HG03520 (cell line): ENCODE measurements around the gene CD36.
"Not testable (repeated sequence)": the region's sequence is repeated elsewhere in the genome, so short reads cannot be mapped to it uniquely, and the experiment has no call there.

ENCODE experiments used
- ATAC-seq: cut with Tn5 transposase; IDR thresholded peaks from one replicate; pipeline ENCODE4 v1.9.1; 2021; ENCODE audit warnings: mild to moderate bottlenecking, moderate library complexity; ENCODE audit not compliant: unreplicated experiment

Gene CD36

GRCh38 chr7:80649011-80649410, 10.6 kb downstream of the CD36 start:
- no peak for ATAC-seq

- no peak for ATAC-seq
These were observed 11.6 kb downstream of the CD36 start for GRCh38 chr7:80650030-80650429.

DNA sequence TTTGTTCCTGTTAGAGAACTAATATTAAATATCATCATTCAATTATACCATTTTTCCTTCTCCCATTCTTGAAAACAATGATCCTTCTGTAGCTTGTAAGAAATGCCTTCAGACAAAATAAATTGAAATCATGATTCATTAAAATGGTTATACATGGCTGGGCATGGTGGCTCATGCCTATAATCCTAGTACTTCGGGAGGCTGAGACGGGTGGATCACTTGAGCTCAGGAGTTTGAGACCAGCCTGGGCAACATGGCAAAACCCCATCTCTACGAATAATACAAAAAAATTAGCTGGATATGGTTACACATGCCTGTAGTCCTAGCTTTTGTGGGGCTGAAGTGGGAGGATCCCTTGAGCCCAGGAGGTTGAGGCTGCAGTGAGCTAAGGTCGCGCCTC, 13.0 kb downstream of the CD36 start:
- ATAC-seq, result no peak

DNA sequence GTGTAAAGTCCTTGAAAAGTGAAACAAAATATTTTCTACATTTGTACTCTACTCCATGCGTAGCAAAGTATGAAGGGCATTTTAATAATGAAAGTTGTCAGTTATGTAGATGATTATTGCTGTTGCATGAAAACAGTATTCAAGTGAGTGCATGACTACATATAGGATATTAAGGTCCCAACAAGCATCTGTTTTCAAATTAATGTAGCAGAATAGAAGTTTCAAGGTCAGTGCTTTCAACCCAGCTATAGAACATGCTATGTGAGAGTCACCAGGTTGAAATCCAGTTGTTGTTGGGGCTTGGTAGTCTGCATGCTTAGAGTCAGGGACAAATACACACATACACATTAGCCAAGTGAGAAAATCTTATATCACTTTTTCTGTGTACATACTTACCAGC, 14.8 kb downstream of the CD36 start:
- no peak for ATAC-seq

DNA sequence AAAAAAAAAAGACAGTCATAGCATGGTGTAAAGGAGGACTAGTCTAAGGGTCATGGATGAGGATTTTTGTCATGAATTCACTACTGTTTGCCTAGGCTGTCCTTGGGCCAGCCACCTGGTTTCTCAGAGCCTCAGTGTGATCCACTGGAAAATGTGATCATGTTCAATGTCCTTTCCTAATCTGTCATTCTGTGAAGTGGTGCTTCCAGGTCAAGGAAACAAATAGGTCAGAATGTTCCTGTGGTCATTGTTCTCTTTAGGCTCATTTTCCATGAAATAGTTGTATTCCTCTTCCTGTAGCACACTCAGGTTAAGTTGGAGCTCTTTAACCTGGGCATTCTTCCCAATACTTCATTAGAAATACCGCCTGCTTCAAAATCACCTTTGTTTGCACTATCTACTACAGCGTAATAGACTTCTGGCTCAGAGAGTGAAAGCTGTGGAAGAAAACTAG, 16.5 kb downstream of the CD36 start:
- no peak for ATAC-seq

- ATAC-seq, result no peak
These were observed 17.6 kb downstream of the CD36 start for GRCh38 chr7:80656029-80656428.

DNA sequence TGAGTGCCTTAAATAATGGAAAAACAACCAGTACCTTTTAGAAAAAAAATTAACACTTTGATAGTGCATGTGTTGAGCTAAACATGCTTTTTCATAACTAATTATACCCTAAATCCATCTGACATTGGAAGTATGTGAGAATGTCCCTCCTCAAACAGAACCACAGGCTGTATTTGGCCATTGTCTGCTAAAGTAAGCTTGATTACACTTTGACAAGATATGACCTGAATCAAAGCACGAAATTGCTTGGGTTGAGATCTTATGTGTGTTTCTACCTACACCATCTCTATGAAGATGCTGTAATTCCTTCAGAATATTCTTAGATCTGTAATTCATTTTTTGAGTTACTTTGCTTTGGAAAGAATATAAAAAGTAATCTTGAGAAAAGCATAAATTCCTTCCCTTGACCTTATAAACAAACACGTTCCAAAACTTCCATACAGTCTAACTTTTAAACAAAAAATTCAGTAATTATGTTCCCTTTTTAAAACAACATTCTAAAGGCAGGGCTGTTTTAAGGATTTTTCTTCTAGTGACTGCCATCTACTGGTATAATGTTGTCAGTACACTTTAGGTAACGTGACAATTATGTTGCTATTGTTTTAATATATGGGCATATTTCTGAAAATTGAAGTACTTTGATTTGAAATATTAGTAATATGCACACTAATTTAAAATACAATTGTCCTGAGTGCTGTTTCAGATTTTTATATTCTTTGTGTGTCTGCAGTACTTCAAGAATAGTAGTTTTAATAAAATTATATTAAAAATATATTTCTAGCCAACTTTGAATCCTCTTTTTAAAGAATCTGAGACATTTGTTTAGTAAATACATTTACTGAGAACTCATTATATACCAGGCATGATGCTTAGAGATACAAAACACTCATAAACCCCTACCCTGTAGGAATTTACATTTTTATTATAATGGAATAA, 20.9 kb downstream of the CD36 start:
- no peak for ATAC-seq

DNA sequence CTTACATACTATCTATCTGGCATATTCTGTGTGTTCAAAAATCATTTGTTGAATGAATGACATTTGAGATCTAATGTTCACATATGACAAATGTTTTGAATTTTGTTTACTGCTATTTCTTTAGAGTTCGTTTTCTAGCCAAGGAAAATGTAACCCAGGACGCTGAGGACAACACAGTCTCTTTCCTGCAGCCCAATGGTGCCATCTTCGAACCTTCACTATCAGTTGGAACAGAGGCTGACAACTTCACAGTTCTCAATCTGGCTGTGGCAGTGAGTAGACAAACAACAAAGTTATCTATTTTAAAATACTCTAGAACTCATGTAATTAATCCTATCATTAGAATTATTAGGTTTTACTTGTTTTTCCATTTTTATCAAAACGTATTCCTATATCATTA, 22.5 kb downstream of the CD36 start:
- ATAC-seq, result no peak

DNA sequence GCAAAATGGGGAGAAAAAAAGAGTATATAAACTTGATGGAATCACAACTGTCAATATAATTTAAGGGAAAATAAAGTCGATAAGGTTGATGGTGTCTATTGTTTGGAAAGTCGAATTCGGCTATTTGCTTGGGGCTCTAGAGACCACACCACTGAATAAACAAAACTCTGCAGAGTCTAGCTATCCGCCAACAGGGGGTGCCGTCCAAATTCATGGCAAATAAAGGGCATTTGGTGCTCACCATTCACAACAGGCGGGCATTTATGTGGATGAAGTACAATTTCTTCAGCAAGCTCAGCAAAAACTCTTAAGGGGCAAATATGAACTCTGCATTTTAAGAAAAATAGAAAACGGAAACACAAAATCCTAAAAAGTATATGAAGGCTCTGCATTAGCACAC, 23.3 kb downstream of the CD36 start:
- no peak for ATAC-seq

DNA sequence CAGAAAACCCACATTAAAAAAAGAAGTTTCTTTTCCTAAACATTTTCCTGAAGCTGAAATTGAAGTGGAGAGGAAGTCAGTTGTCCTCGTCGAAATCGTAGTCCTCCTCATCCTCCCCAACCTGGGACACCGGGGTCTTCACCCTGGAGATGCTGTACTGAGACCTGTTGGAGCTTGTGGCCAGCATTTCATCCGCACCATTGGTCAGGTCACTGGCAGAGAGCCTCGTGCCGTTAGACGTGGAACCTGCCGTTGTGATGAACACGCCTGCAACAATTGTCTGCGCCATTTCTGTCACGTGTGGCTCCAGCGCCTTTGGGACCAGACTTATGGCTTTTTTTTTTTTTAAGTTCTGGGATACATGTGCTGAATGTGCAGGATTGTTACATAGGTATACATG, 23.8 kb downstream of the CD36 start:
- ATAC-seq, result no peak

DNA sequence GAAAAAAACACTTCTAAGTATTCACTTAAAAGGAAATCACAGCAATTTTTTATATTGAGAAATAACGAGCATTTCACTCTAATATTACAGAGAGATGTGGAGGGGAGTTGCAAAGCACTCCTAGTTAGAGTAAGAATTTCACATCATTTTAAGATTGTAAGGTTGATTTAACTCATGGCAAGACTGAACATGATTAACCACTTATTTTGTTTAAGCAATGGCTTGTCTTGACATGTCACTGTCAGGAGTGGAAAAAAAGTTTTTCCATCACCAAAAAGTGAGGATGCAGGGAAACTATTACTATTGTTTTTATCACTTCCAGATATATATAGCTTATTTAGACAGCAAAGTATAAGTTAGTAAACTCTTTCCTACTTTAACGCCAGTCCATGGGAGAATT, 27.1 kb downstream of the CD36 start:
- ATAC-seq, result no peak

DNA sequence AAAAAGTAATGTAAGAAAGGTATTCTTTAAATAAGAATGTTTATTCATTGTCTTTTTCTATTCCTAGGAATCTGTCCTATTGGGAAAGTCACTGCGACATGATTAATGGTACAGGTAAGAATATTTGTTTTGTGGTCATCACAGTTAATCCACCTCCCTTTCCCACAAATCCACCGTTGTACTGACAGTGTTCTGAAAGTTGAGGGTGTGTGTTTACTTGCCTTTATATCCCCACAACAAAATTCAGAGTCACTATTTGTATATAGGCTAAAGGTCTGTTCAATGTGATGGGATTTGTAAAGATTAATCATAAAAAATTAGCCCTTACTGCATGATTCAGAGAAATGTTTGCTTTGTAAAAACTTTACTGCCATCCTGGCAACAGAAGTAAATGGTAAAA, 27.9 kb downstream of the CD36 start:
- no peak for ATAC-seq

GRCh38 chr7:80669367-80669766, 30.9 kb downstream of the CD36 start:
- not testable (repeated sequence) for ATAC-seq

DNA sequence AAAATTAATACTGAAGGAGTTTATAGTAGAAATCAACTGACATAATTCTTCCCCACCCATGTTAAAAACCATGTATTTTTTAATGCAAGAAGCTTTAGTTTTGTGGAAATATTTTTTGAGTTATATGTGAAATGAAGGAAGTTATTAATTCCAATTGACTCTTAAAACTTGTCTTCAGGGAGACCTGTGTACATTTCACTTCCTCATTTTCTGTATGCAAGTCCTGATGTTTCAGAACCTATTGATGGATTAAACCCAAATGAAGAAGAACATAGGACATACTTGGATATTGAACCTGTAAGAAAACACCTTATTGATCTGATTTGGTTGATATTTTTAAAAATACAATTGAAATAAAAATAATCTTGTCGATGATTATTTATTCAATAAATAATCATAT, 33.3 kb downstream of the CD36 start:
- ATAC-seq, result no peak

- ATAC-seq, result no peak
These were observed 36.6 kb downstream of the CD36 start for GRCh38 chr7:80675090-80675489.

- no peak for ATAC-seq
These were observed 38.0 kb downstream of the CD36 start for GRCh38 chr7:80676404-80676803.

GRCh38 chr7:80677629-80678028, 39.2 kb downstream of the CD36 start:
- no peak for ATAC-seq

DNA sequence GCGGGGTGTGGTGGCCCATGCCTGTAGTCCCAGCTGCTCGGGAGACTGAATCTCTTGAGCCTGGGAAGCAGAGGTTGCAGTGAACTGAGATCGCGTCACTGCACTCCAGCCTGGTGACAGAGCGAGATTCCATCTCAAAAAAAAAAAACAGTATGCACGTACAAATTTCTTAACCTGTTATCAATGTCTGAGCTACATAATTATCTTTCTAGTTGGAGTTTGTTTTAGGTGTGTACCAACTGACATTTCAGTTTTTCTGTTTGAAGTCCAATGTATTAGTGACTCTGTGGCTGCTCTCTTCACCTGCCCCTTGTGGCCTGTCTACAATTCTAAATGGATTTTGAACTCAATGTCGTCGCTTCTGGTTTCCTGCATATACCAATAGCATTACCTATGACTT, 40.3 kb downstream of the CD36 start:
- no peak for ATAC-seq

- no peak for ATAC-seq
These were observed 41.8 kb downstream of the CD36 start for GRCh38 chr7:80679921-80680907.

GRCh38 chr7:80681272-80681885, 42.9 kb downstream of the CD36 start:
- ATAC-seq, result no peak

- ATAC-seq, result no peak
These were observed 44.3 kb downstream of the CD36 start for GRCh38 chr7:80682744-80683143.
